Right lobe of liver (tissue), 4 donors: ENCODE results near the gene GYPB.
"Not testable (repeated sequence)": the region's sequence is repeated elsewhere in the genome, so short reads cannot be mapped to it uniquely, and the experiment has no call there.

Experiments used
- CTCF ChIP-seq, 4 donors: fragments of 200-600 bp in 3 of 4; fragments of 450-650 bp in 1 of 4; IDR thresholded peaks; one replicate each; pipeline versions ENCODE4 v1.5.1 to v1.8.0; 2016 to 2022; ENCODE audit warnings: antibody characterized with exemption in 4 of 4, mild to moderate bottlenecking in 2 of 4
- POLR2A ChIP-seq: fragments of 450-650 bp; IDR thresholded peaks from one replicate; pipeline ENCODE4 v1.6.1; 2017; ENCODE audit warnings: antibody characterized with exemption, mild to moderate bottlenecking
- donor health status: DM: no; HTN: no; CAD: no.
- donor health status: DM: no; HTN: no; CAD: no.
- donor health status: DM: no; HTN: yes; CAD: no.

GRCh38 chr4:144049495-144050424 is 30.6 kb upstream of the GYPB start:
- TF ChIP-seq CTCF (IDR thresholded peaks at IDR 0.05); POLR2A: not testable (repeated sequence)
